GM21447 (cell line): ENCODE results near the gene GINS2.

Experiments
- ATAC-seq: cut with Tn5 transposase; IDR thresholded peaks from one replicate; pipeline ENCODE4 v1.9.1; 2021; ENCODE audit not compliant: unreplicated experiment

Gene GINS2

DNA sequence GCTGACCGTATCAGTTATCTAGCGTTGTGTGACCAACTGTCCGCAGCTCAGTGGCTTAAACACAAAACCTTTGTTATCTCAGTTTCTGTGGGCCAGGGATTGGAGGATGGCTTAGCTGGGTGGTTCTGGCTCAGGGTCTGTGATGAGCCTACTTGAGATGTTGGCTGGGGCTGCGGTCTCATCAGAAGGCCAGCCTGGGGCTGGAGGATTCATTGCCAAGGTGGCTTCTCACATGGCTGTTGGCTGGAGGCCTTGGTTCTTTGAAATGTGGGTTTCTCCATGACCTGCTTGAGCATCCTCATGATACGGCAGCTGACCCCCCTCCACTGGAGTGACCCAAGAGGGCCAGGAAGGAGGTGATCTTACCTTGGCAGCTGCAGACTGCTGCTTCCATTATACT is 58.9 kb downstream of the GINS2 start:
- no peak for ATAC-seq

DNA sequence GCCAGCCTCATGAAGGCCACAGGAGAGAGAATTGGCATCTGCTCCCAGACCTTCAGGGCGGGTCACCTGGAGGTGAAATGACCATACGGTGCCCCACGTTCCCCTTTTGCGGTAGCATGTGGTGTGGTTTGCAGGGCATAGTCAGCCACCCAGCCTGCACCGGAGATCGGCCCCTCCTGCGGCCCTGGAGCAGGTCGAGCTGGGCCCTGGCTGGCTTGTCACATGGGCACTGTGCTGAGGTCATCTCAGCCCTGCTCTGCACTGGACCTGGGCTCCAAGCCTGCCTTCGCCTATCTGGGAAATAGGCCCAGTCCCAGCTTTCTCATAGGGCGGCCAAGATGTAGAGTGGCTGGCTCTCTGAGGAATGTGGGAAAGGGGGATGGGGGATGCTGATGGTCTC is 59.4 kb downstream of the GINS2 start:
- no peak for ATAC-seq

DNA sequence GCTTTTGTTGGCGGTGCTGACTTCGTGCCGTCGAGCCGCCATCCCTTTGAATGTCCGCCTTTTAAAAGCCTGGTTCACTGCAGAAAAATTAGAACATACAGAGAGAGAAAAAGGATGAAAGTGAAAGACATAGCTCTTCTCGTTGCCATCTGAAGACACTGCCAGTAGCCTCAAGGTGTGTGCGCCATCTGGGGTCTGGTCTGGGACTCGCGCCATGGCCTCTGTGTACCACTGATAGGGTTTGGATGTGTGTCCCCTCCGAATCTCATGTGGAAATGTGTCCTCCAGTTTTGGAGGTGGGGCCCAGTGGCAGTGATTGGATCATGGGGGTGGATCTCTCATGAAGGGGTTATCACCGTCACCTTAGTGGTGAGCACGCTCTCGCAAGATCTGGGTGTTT is 60.1 kb downstream of the GINS2 start:
- ATAC-seq, result no peak

DNA sequence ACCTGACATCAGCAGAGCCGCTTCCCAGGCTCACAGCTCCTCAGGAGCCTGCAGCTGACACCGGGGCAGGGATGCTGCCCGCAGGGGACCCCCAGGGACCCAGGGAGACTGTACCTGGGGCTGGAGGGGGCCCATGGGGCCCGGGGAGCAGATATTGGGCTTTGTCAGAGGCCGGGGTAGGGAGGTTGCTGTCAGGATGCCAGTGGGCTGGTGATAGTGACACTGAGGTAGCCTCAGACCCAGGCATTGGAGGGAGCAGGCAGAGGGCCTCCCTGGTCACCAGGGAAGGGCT is 60.5 kb downstream of the GINS2 start:
- ATAC-seq, result no peak

DNA sequence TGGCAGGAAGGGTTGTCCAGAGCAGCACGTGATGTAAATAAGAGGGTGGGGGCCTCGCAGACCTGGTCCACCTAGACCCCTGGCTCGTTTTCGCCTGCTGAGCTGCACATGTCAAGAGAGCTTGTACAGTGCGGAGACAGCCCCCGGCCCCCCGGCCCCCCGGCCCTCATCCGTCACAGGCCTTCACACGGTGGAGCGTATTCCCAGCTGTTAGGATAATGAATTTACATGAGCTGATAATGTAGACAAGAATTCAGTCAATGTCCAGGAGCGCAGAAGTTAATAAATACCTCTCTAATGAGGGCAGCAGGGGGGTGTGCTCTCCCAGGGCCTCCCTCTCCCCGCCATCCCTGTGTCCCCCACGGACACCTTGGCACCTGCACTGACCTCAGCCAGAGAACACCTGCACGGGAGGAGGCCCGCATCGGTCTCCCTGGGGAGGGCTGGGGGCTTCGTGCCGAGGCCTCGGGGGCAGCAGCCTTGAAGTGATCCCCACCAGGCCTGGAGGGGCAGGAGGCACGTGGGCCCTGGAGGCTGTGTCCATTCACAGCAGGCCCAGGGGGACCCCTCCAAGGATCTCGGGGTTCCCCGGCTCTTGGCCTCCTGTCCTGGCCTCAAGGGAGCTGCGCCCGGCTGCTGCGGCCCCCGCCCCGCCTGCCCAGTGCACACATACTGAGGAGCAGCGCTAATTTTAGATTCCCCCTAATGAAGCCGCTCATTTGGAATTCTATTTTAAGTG is 61.1 kb downstream of the GINS2 start:
- ATAC-seq, result no peak

DNA sequence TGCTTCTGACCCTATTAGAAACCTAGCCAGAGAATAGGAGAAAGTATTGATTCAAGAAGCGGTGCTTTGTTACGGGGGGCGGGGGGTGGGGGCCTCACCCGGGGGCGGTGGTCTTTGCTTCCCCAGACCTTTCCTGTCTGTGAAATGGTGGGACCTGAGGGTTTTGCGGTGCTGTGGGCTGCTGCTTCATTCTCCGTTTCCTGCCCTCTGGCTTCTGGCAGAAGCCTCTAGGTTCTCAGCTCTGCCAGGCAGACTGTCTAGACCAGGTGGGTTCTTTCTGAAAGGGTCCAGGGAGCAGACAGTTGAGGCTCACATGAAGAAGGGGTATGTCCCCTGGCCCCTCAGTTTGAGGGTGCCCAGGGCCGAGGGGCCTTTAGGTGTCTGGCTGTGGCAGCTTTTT is 61.7 kb downstream of the GINS2 start:
- ATAC-seq, result no peak
